HUDEP-2 (cell line): ENCODE data around the gene GPBP1.
"Not testable (repeated sequence)": the region's sequence is repeated elsewhere in the genome, so short reads cannot be mapped to it uniquely, and the experiment has no call there.

ENCODE experiments used
- DNase-seq, 76 experiments: peaks; one replicate each; lab custom pipeline; 2025; ENCODE audit not compliant: unreplicated experiment in 76 of 76; lab: John Stamatoyannopoulos, UW

The GPBP1 gene

GRCh38 chr5:57176350-57176857 is 2.5 kb downstream of the GPBP1 start:
- DNase-seq, result peak in 1 of 76 experiments; percentile 9

- DNase-seq, result no peak
Observed at GRCh38 chr5:57177479-57178156, 3.8 kb downstream of the GPBP1 start.

- not testable (repeated sequence) for DNase-seq
Observed at GRCh38 chr5:57178238-57178637, 4.4 kb downstream of the GPBP1 start.

GRCh38 chr5:57179262-57180200 is 5.7 kb downstream of the GPBP1 start:
- no peak for DNase-seq

GRCh38 chr5:57181154-57181553 is 7.3 kb downstream of the GPBP1 start:
- no peak for DNase-seq

- peak in 1 of 76 experiments; percentile 4 for DNase-seq
Observed at GRCh38 chr5:57184322-57184721, 10.5 kb downstream of the GPBP1 start.

GRCh38 chr5:57185313-57185712 is 11.5 kb downstream of the GPBP1 start:
- no peak for DNase-seq

- DNase-seq, result no peak
Observed at GRCh38 chr5:57186194-57186593, 12.3 kb downstream of the GPBP1 start.

GRCh38 chr5:57187977-57188376 is 14.1 kb downstream of the GPBP1 start:
- DNase-seq, result not testable (repeated sequence)

GRCh38 chr5:57189515-57189914 is 15.7 kb downstream of the GPBP1 start:
- no peak for DNase-seq

GRCh38 chr5:57190593-57190992 is 16.7 kb downstream of the GPBP1 start:
- no peak for DNase-seq

GRCh38 chr5:57191163-57191562 is 17.3 kb downstream of the GPBP1 start:
- DNase-seq, result no peak

GRCh38 chr5:57191986-57192385 is 18.1 kb downstream of the GPBP1 start:
- no peak for DNase-seq

- DNase-seq, result not testable (repeated sequence)
Observed at GRCh38 chr5:57192832-57193231, 19.0 kb downstream of the GPBP1 start.

- DNase-seq, result no peak
Observed at GRCh38 chr5:57193757-57194413, 20.0 kb downstream of the GPBP1 start.

- no peak for DNase-seq
Observed at GRCh38 chr5:57194653-57195052, 20.8 kb downstream of the GPBP1 start.

GRCh38 chr5:57195060-57195459 is 21.2 kb downstream of the GPBP1 start:
- no peak for DNase-seq

GRCh38 chr5:57199866-57200265 is 26.0 kb downstream of the GPBP1 start:
- DNase-seq, result no peak

GRCh38 chr5:57202811-57203210 is 29.0 kb downstream of the GPBP1 start:
- DNase-seq, result no peak

GRCh38 chr5:57207007-57207653 is 33.3 kb downstream of the GPBP1 start:
- no peak for DNase-seq

- DNase-seq, result no peak
Observed at GRCh38 chr5:57207681-57208080, 33.8 kb downstream of the GPBP1 start.
